Activated CD8-positive, alpha-beta T cell treated with anti-CD3 and anti-CD28 coated beads, Interleukin-2, amount 10 ng/mL, durations not matched to agents 7 days and 5 days (primary cell): ENCODE results near the gene CELF6. TPM values are rescaled to one million over a fixed set of nuclear protein-coding genes. Genes with fewer than 3 reads are reported as not detected.
A peak's percentile ranks its signal among the peaks of the same experiment; 100 is the strongest.

Experiments
- ATAC-seq: fragments of 150-1000 bp; cut with Tn5 transposase; one replicate; pipeline ENCODE4 v1.10.0; 2021; ENCODE audit warnings: moderate library complexity
- CTCF ChIA-PET: fragments of 350-600 bp; sonication (Branson Sonifier 250); formaldehyde crosslinking; loops from one replicate; lab custom pipeline; 2021; ENCODE audit warnings: antibody characterized with exemption; lab: Charles Lee
- POLR2A ChIA-PET: fragments of 350-600 bp; sonication (Branson Sonifier 250); formaldehyde crosslinking; loops from one replicate; lab custom pipeline; 2021; ENCODE audit warnings: antibody characterized with exemption; lab: Charles Lee
- DNase-seq: peaks from one replicate; pipeline ENCODE4 v3.0.0-alpha.2; 2020
- H3K27ac Mint-ChIP-seq: one replicate; pipeline ENCODE4 v1.8.0; 2021; ENCODE audit warnings: mild to moderate bottlenecking, mixed read lengths
- H3K27me3 Mint-ChIP-seq: one replicate; pipeline ENCODE4 v1.8.0; 2021; ENCODE audit warnings: low read depth, mixed read lengths
- H3K36me3 Mint-ChIP-seq: one replicate; pipeline ENCODE4 v1.8.0; 2021; ENCODE audit warnings: low read depth, mixed read lengths
- H3K4me1 Mint-ChIP-seq: one replicate; pipeline ENCODE4 v1.8.0; 2021; ENCODE audit warnings: low read depth, mixed read lengths
- H3K4me3 Mint-ChIP-seq: one replicate; pipeline ENCODE4 v1.8.0; 2021; ENCODE audit warnings: mild to moderate bottlenecking, mixed read lengths
- H3K9me3 Mint-ChIP-seq: one replicate; pipeline ENCODE4 v1.8.0; 2022; ENCODE audit warnings: mixed read lengths; ENCODE audit not compliant: insufficient read depth
- total RNA-seq, 2 experiments: library from RNA; stranded (reverse); gene quantifications; one replicate each; pipeline ENCODE4 v1.2.3, GENCODE V29; 2021

Gene CELF6
- total RNA-seq, 2 experiments from 2014 or later, result 0.45 to 0.70 TPM

- Mint-ChIP-seq H3K36me3 (no peaks in the 10 kb centered on the region), H3K27me3 (peaks cover 28% of the 10 kb centered on the region), H3K4me1 (peaks cover 19% of the 10 kb centered on the region), H3K9me3 (no peaks in the 10 kb centered on the region), H3K4me3 (no peak overlapping the region), H3K27ac (no peak overlapping the region)
- CTCF ChIA-PET, result no interaction called here
- DNase-seq, result no peak
- ATAC-seq, result no peak
- POLR2A ChIA-PET, result no interaction called here
These were observed 4.1 kb downstream of the CELF6 start for GRCh38 chr15:72315706-72316370.

GRCh38 chr15:72313881-72314280 is 6.1 kb downstream of the CELF6 start:
- POLR2A ChIA-PET, result interaction anchor here (2.0 kb wide), 1 partner anchor 62 kb away, joined by 4 read pairs; the partner anchor contains the start of gene HEXA
- Mint-ChIP-seq H3K9me3 (no peaks in the 10 kb centered on the region), H3K27me3 (peaks cover 13% of the 10 kb centered on the region), H3K4me3 (no peak overlapping the region), H3K4me1 (peaks cover 5% of the 10 kb centered on the region), H3K27ac (no peak overlapping the region), H3K36me3 (no peaks in the 10 kb centered on the region)
- ATAC-seq (no peak), DNase-seq (no peak)
- CTCF ChIA-PET, result interaction anchor here (0.9 to 3.0 kb wide), 10 partner anchors 28 to 357 kb away, joined by 3 to 12 read pairs (median 6); no protein-coding TSS in a partner anchor

GRCh38 chr15:72313448-72313840 is 6.5 kb downstream of the CELF6 start:
- DNase-seq (no peak), ATAC-seq (no peak)
- Mint-ChIP-seq H3K27me3 (peaks cover 9% of the 10 kb centered on the region), H3K9me3 (no peaks in the 10 kb centered on the region), H3K4me3 (no peak overlapping the region), H3K4me1 (peaks cover 1% of the 10 kb centered on the region), H3K27ac (no peak overlapping the region), H3K36me3 (no peaks in the 10 kb centered on the region)
- ChIA-PET CTCF (interaction anchor here (0.8 to 3.0 kb wide), 27 partner anchors 10 to 358 kb away, joined by 3 to 12 read pairs (median 4); partner anchors contain the start of genes ARIH1 and HEXA), POLR2A (interaction anchor here (0.9 to 2.0 kb wide), 2 partner anchors 62 to 160 kb away, joined by 4 read pairs; partner anchors contain the start of gene HEXA)

- Mint-ChIP-seq H3K36me3 (no peaks in the 10 kb centered on the region), H3K4me3 (no peak overlapping the region), H3K9me3 (no peaks in the 10 kb centered on the region), H3K4me1 (no peaks in the 10 kb centered on the region), H3K27me3 (peaks cover 5% of the 10 kb centered on the region), H3K27ac (no peak overlapping the region)
- ChIA-PET CTCF (interaction anchor here (0.7 to 3.0 kb wide), 34 partner anchors 8 to 358 kb away, joined by 3 to 12 read pairs (median 4); partner anchors contain the start of genes ARIH1 and HEXA), POLR2A (interaction anchor here (0.9 to 2.0 kb wide), 2 partner anchors 63 to 160 kb away, joined by 4 read pairs; partner anchors contain the start of gene HEXA)
- DNase-seq (peak; percentile 75), ATAC-seq (peak; percentile 92)
These were observed 7.1 kb downstream of the CELF6 start for GRCh38 chr15:72312605-72313447.

- ChIA-PET POLR2A (no interaction called here), CTCF (no interaction called here)
- Mint-ChIP-seq H3K27ac (peak overlapping the region; percentile 23), H3K9me3 (no peaks in the 10 kb centered on the region), H3K27me3 (no peaks in the 10 kb centered on the region), H3K4me3 (no peak overlapping the region), H3K4me1 (peaks cover 7% of the 10 kb centered on the region), H3K36me3 (no peaks in the 10 kb centered on the region)
- ATAC-seq, result no peak
- no peak for DNase-seq
These were observed 12.9 kb downstream of the CELF6 start for GRCh38 chr15:72307026-72307425.

DNA sequence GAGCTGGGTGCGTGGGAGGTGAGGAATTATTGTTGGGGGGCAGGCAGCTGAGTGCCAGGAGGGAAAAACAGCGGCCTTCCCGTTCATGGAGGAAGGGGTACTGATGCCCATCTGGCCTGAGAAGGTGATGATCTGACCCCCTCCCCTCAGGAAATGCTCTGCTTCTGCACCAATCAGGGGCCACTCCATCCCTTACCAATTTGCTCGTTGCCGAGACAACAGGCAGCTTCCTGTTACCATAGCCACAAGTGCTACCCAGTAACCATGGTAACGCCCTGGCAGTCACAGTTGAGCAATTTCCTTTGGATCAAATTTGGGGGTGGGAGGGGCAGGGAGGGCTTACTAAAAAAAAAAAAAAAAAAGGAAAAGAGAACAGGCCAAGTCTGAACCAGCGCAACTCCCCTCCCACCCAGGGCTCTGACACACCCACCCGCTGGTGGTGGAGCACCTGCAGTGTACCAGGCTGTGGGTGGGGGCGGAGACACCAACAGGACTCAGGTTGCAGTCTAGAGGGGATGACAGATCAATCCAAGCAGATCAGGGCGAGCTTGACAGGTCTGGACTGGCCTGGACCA is 13.7 kb downstream of the CELF6 start:
- Mint-ChIP-seq H3K4me3 (no peak overlapping the region), H3K4me1 (peaks cover 7% of the 10 kb centered on the region), H3K27me3 (no peaks in the 10 kb centered on the region), H3K27ac (no peak overlapping the region), H3K9me3 (no peaks in the 10 kb centered on the region), H3K36me3 (no peaks in the 10 kb centered on the region)
- ChIA-PET POLR2A (no interaction called here), CTCF (interaction anchor here (0.8 kb wide), 1 partner anchor 365 kb away, joined by 3 read pairs; no protein-coding TSS in a partner anchor)
- ATAC-seq, result peak; percentile 87
- peak; percentile 74 for DNase-seq

- no peak overlapping the region for H3K4me3 Mint-ChIP-seq
- no peak overlapping the region for H3K27ac Mint-ChIP-seq
- H3K4me1 Mint-ChIP-seq, result peaks cover 7% of the 10 kb centered on the region
- CTCF ChIA-PET, result interaction anchor here (0.7 kb wide), 1 partner anchor 8 kb away, joined by 3 read pairs; no protein-coding TSS in a partner anchor
- ATAC-seq, result no peak
- H3K36me3 Mint-ChIP-seq, result no peaks in the 10 kb centered on the region
- H3K9me3 Mint-ChIP-seq, result no peaks in the 10 kb centered on the region
- POLR2A ChIA-PET, result no interaction called here
- no peaks in the 10 kb centered on the region for H3K27me3 Mint-ChIP-seq
- no peak for DNase-seq
These were observed 15.4 kb downstream of the CELF6 start for GRCh38 chr15:72304596-72304995.

DNA sequence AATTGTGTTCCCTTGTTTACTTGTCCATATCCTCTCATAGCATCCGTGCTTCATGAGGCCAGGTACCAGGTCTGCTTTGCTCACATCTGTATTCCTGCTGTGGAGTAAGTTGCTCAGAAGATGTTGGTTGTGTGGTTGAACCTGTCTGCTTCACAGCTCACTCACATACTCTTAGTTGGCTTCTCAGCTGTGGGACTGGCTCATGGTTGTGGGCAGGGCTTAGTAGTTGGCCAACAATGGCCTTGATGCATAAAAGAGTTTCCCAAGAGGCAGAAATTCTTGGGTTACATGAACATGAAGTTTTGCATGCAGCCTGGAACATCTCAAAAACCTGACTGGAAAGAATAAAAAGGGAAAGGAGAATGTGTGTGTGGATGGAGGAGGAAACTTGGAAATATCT is 17.0 kb downstream of the CELF6 start:
- no peak for ATAC-seq
- CTCF ChIA-PET, result no interaction called here
- H3K27me3 Mint-ChIP-seq, result no peaks in the 10 kb centered on the region
- DNase-seq, result no peak
- POLR2A ChIA-PET, result interaction anchor here (0.6 kb wide), 1 partner anchor 81 kb away, joined by 3 read pairs; no protein-coding TSS in a partner anchor
- H3K27ac Mint-ChIP-seq, result no peak overlapping the region
- H3K4me3 Mint-ChIP-seq, result no peak overlapping the region
- no peaks in the 10 kb centered on the region for H3K36me3 Mint-ChIP-seq
- no peaks in the 10 kb centered on the region for H3K9me3 Mint-ChIP-seq
- peaks cover 7% of the 10 kb centered on the region for H3K4me1 Mint-ChIP-seq

DNA sequence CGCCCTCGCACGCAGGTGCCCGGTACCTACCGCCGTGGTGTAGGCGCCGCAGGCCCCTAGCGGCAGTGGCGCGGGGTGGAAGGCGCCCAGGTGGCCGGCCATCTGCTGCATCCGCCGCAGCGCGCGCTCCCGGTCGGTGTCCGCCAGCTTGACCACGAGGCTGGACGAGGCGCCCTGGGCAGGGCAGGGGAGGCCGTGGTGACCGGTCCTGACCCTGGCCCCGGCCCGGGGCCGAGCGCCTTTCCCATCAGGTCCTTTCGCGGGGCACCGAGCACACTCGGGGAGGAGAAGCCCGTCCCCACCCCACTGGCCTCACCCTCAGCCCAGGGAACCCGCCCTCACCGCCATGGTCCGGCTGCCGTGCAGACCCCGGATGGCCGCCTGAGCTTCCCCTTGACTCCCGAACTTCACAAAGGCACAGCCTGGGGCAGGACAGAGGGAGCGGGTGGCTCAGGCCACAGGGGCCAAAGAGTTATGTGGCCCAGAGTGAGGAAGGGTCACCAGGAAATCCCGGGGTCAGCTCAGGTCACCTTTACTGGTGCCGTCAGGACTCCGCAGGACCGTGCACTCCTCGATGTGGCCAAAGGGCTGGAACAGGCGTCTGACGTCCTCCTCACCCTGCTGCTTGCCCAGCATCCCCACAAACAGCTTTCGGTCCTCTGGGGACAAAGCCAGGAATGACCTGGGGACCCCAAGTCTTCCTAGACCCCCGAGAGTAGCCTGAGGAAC is 30.2 kb downstream of the CELF6 start:
- ATAC-seq, result no peak
- Mint-ChIP-seq H3K27ac (no peak overlapping the region), H3K4me3 (no peak overlapping the region), H3K36me3 (no peaks in the 10 kb centered on the region), H3K4me1 (no peaks in the 10 kb centered on the region), H3K27me3 (no peaks in the 10 kb centered on the region), H3K9me3 (no peaks in the 10 kb centered on the region)
- POLR2A ChIA-PET, result no interaction called here
- CTCF ChIA-PET, result no interaction called here
- no peak for DNase-seq

- Mint-ChIP-seq H3K36me3 (no peaks in the 10 kb centered on the region), H3K4me3 (no peak overlapping the region), H3K27ac (no peak overlapping the region), H3K4me1 (no peaks in the 10 kb centered on the region), H3K9me3 (no peaks in the 10 kb centered on the region), H3K27me3 (no peaks in the 10 kb centered on the region)
- no peak for DNase-seq
- ChIA-PET POLR2A (interaction anchor here (0.9 kb wide), 1 partner anchor 62 kb away, joined by 6 read pairs; no protein-coding TSS in a partner anchor), CTCF (no interaction called here)
- no peak for ATAC-seq
These were observed 31.0 kb downstream of the CELF6 start for GRCh38 chr15:72288796-72289596.
